ENCODE data around the gene RFX5. TPM values are rescaled to one million over a fixed set of nuclear protein-coding genes. Genes with fewer than 3 reads are reported as not detected.

RFX5 gene
- total RNA-seq, 1 experiment from 2014 or later, result 72.7 TPM

DNA sequence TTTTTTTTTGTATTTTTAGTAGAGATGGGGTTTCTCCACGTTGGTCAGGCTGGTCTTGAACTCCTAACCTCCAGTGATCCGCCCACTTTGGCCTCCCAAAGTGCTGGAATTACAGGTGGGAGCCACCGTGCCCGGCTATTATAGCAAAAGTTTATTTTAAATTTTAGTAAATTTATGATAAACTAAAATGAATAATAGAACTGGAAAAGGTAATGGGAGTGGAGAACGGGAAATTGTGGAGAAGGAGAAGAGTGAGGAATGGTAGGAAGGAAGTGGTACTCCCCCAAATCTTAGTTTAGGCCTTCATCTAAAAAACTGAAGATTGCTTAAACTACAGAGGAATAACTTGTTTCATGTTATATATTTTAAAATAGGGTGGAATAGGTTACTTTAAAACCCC is 12.2 kb downstream of the RFX5 start:
- H2BK15ac ChIP-seq (ENCODE audit: low read depth, low read length), result no peak overlapping the region
- H3K23me2 ChIP-seq (ENCODE audit: insufficient read length, low read depth, low read length, poor library complexity, severe bottlenecking), result no peaks in the 10 kb centered on the region
- H2AK5ac ChIP-seq (ENCODE audit: insufficient read length, low read length), result no peak overlapping the region
- H3K4me1 Mint-ChIP-seq, result no peaks in the 10 kb centered on the region
- no peak overlapping the region for H3K14ac ChIP-seq (ENCODE audit: insufficient read depth, low read length)
- H3K27ac Mint-ChIP-seq, result no peak overlapping the region
- no peak overlapping the region for H3K27ac ChIP-seq (ENCODE audit: insufficient read length, low read depth, low read length)
- H2AFZ ChIP-seq (ENCODE audit: low read length), result no peak overlapping the region
- H4K8ac ChIP-seq (replicated peaks; ENCODE audit: insufficient read length, low read depth, low read length), result no peak overlapping the region
- no peak overlapping the region for H3T11ph ChIP-seq (ENCODE audit: low read length)
- H3K23ac ChIP-seq (ENCODE audit: insufficient read length, low read depth, low read length), result no peak overlapping the region
- no peaks in the 10 kb centered on the region for H3K79me2 ChIP-seq (ENCODE audit: insufficient read depth, low read length)
- TF ChIP-seq CTCF (conservative IDR thresholded peaks at IDR 0.05), result no peak
- H3K79me1 ChIP-seq (ENCODE audit: insufficient read depth, low read depth, low read length, poor library complexity, severe bottlenecking), result no peaks in the 10 kb centered on the region
- H2BK12ac ChIP-seq (ENCODE audit: insufficient read length, low read depth, low read length), result no peak overlapping the region
- no peaks in the 10 kb centered on the region for H3K27me3 ChIP-seq (ENCODE audit: insufficient read depth, low read length)
- no peak overlapping the region for H4K91ac ChIP-seq (ENCODE audit: insufficient read length, low read depth, low read length)
- H3K9ac ChIP-seq (ENCODE audit: extremely low read depth, insufficient read length, low read length), result no peak overlapping the region
- no peak overlapping the region for H3K4me3 Mint-ChIP-seq
- H3K9me3 Mint-ChIP-seq, result no peaks in the 10 kb centered on the region
- 100% methylated on average over 1 of the region's 5 CpGs for WGBS (ENCODE audit: extremely low coverage, insufficient read length, low lambda C conversion rate)
- no peak for DNase-seq
- H3K18ac ChIP-seq (ENCODE audit: insufficient read length, low read depth, low read length), result no peak overlapping the region
- no peaks in the 10 kb centered on the region for H4K20me1 ChIP-seq (ENCODE audit: control insufficient read depth, insufficient read depth, insufficient read length)
- no peak overlapping the region for H3K4ac ChIP-seq (ENCODE audit: low read depth, low read length)
- H2BK5ac ChIP-seq (ENCODE audit: insufficient read length, low read length), result no peak overlapping the region
- no peaks in the 10 kb centered on the region for H3K9me3 ChIP-seq (ENCODE audit: control insufficient read depth, low read depth, low read length)
- H3K27me3 Mint-ChIP-seq (ENCODE audit: low read depth), result peaks cover 3% of the 10 kb centered on the region; the same call in 1 of the 2 replicates
- no peak overlapping the region for H3K56ac ChIP-seq (ENCODE audit: insufficient read length, low read depth, low read length)
- H2BK120ac ChIP-seq (ENCODE audit: low read depth, low read length, poor library complexity, severe bottlenecking), result no peak overlapping the region
- no peak overlapping the region for H3K4me2 ChIP-seq (ENCODE audit: insufficient read depth, insufficient read length, low read length)
- no peak overlapping the region for H2BK20ac ChIP-seq (ENCODE audit: low read depth, low read length, poor library complexity, severe bottlenecking)
- H3K36me3 Mint-ChIP-seq (ENCODE audit: insufficient read depth in 1 of 3, low read depth in 3 of 3), result no peaks in the 10 kb centered on the region; a peak in 1 of 7 replicates
- no peaks in the 10 kb centered on the region for H3K4me1 ChIP-seq (ENCODE audit: insufficient read depth, low read length)
- no peak overlapping the region for H4K5ac ChIP-seq (ENCODE audit: insufficient read length, low read depth, low read length)

Data from H9 (cell line).